SK-N-MC (cell line): ENCODE results near the gene OR13C5.

Source experiments
- EZH2 ChIP-seq: fragments of 200-600 bp; sonication (generic); IDR thresholded peaks from one replicate; pipeline ENCODE4 v1.6.1; 2017; ENCODE audit warnings: antibody characterized with exemption
- FOXP2 ChIP-seq: optimal IDR thresholded peaks from 2 replicates; pipeline ENCODE3; 2011; ENCODE audit warnings: mild to moderate bottlenecking, moderate library complexity; ENCODE audit not compliant: insufficient read depth; ENCODE audit errors: extremely low read length, control extremely low read depth
- POLR2AphosphoS5 ChIP-seq: IDR thresholded peaks from 2 replicates; pipeline ENCODE4 v1.6.1; 2012; ENCODE audit warnings: mild to moderate bottlenecking, low read depth, low read length, borderline replicate concordance

- TF ChIP-seq POLR2AphosphoS5 (no peak), EZH2 (no peak), FOXP2 (no peak)
These were observed 34.8 kb upstream of the OR13C5 start for GRCh38 chr9:104633976-104634520.
